HG02642 (cell line): Measurements from ENCODE around the gene TNS1.

ENCODE experiments used
- ATAC-seq: cut with Tn5 transposase; IDR thresholded peaks from one replicate; pipeline ENCODE4 v1.9.1; 2021; ENCODE audit warnings: mild to moderate bottlenecking; ENCODE audit not compliant: unreplicated experiment, poor library complexity

TNS1 gene

GRCh38 chr2:217948897-217949296, 53.9 kb downstream of the TNS1 start:
- ATAC-seq: no peak

- no peak for ATAC-seq
Observed at GRCh38 chr2:217948351-217948791, 54.4 kb downstream of the TNS1 start.

- no peak for ATAC-seq
Observed at GRCh38 chr2:217947383-217948350, 55.1 kb downstream of the TNS1 start.

- ATAC-seq: no peak
Observed at GRCh38 chr2:217946051-217946450, 56.7 kb downstream of the TNS1 start.

GRCh38 chr2:217945530-217945929, 57.3 kb downstream of the TNS1 start:
- ATAC-seq: no peak

GRCh38 chr2:217944923-217945322, 57.9 kb downstream of the TNS1 start:
- ATAC-seq: no peak

- ATAC-seq: no peak
Observed at GRCh38 chr2:217944366-217944765, 58.4 kb downstream of the TNS1 start.

GRCh38 chr2:217943446-217944321, 59.1 kb downstream of the TNS1 start:
- ATAC-seq: no peak

GRCh38 chr2:217942731-217943335, 60.0 kb downstream of the TNS1 start:
- ATAC-seq: no peak

- no peak for ATAC-seq
Observed at GRCh38 chr2:217941886-217942728, 60.7 kb downstream of the TNS1 start.

GRCh38 chr2:217941339-217941738, 61.5 kb downstream of the TNS1 start:
- ATAC-seq: no peak

- ATAC-seq: no peak
Observed at GRCh38 chr2:217940261-217941220, 62.3 kb downstream of the TNS1 start.

- no peak for ATAC-seq
Observed at GRCh38 chr2:217939629-217940245, 63.1 kb downstream of the TNS1 start.

GRCh38 chr2:217939220-217939619, 63.6 kb downstream of the TNS1 start:
- ATAC-seq: no peak

- ATAC-seq: no peak
Observed at GRCh38 chr2:217938036-217938435, 64.8 kb downstream of the TNS1 start.

- no peak for ATAC-seq
Observed at GRCh38 chr2:217937446-217937845, 65.3 kb downstream of the TNS1 start.

GRCh38 chr2:217936952-217937351, 65.8 kb downstream of the TNS1 start:
- ATAC-seq: no peak
